ENCODE data around the gene ERICH6.
"Not testable (repeated sequence)": the region's sequence is repeated elsewhere in the genome, so short reads cannot be mapped to it uniquely, and the experiment has no call there.

The ERICH6 gene

GRCh38 chr3:150682279-150682678 is 21.4 kb downstream of the ERICH6 start:
- DNase-seq (ENCODE audit: low spot score), result no peak

- DNase-seq (ENCODE audit: low spot score), result no peak
Measured at GRCh38 chr3:150681057-150681456, 22.7 kb downstream of the ERICH6 start.

GRCh38 chr3:150680562-150680961 is 23.2 kb downstream of the ERICH6 start:
- no peak for DNase-seq (ENCODE audit: low spot score)

- DNase-seq (ENCODE audit: low spot score), result no peak
Measured at GRCh38 chr3:150675587-150675986, 28.1 kb downstream of the ERICH6 start.

GRCh38 chr3:150673966-150674365 is 29.8 kb downstream of the ERICH6 start:
- DNase-seq (ENCODE audit: low spot score), result no peak

GRCh38 chr3:150666167-150666566 is 37.6 kb downstream of the ERICH6 start:
- no peak for DNase-seq (ENCODE audit: low spot score)

- no peak for DNase-seq (ENCODE audit: low spot score)
Measured at GRCh38 chr3:150663461-150663860, 40.3 kb downstream of the ERICH6 start.

- no peak for DNase-seq (ENCODE audit: low spot score)
Measured at GRCh38 chr3:150662410-150663200, 41.1 kb downstream of the ERICH6 start.

- DNase-seq (ENCODE audit: low spot score), result no peak
Measured at GRCh38 chr3:150656316-150656715, 47.4 kb downstream of the ERICH6 start.

- DNase-seq (ENCODE audit: low spot score), result no peak
Measured at GRCh38 chr3:150653110-150653561, 50.6 kb downstream of the ERICH6 start.

GRCh38 chr3:150640256-150640655 is 63.5 kb downstream of the ERICH6 start:
- no peak for DNase-seq (ENCODE audit: low spot score)

GRCh38 chr3:150639262-150639661 is 64.5 kb downstream of the ERICH6 start:
- no peak for DNase-seq (ENCODE audit: low spot score)

- no peak for DNase-seq (ENCODE audit: low spot score)
Measured at GRCh38 chr3:150636258-150636657, 67.5 kb downstream of the ERICH6 start.

GRCh38 chr3:150635526-150635925 is 68.2 kb downstream of the ERICH6 start:
- DNase-seq (ENCODE audit: low spot score), result no peak

GRCh38 chr3:150635076-150635475 is 68.6 kb downstream of the ERICH6 start:
- DNase-seq (ENCODE audit: low spot score), result no peak

GRCh38 chr3:150631515-150632221 is 72.1 kb downstream of the ERICH6 start:
- no peak for DNase-seq (ENCODE audit: low spot score)

- DNase-seq (ENCODE audit: low spot score), result no peak
Measured at GRCh38 chr3:150627557-150627956, 76.2 kb downstream of the ERICH6 start.

- no peak for DNase-seq (ENCODE audit: low spot score)
Measured at GRCh38 chr3:150626148-150626930, 77.4 kb downstream of the ERICH6 start.

- DNase-seq (ENCODE audit: low spot score), result no peak
Measured at GRCh38 chr3:150623945-150624344, 79.8 kb downstream of the ERICH6 start.

GRCh38 chr3:150622955-150623354 is 80.8 kb downstream of the ERICH6 start:
- not testable (repeated sequence) for DNase-seq (ENCODE audit: low spot score)

- no peak for DNase-seq (ENCODE audit: low spot score)
Measured at GRCh38 chr3:150620002-150620689, 83.6 kb downstream of the ERICH6 start.
